AG04450 (cell line): ENCODE results near the gene ADGRD2. TPM values are rescaled to one million over a fixed set of nuclear protein-coding genes. Genes with fewer than 3 reads are reported as not detected.

Experiments
- CTCF ChIA-PET: fragments of 300-600, 350-600 bp; formaldehyde crosslinking; extraction: SDS; loops from one replicate; lab custom pipeline; 2022; ENCODE audit warnings: antibody characterized with exemption, inconsistent platforms; lab: Charles Lee
- POLR2A ChIA-PET: fragments of 350-600 bp; formaldehyde crosslinking; extraction: SDS; loops from one replicate; lab custom pipeline; 2021; ENCODE audit warnings: antibody characterized with exemption, inconsistent platforms; lab: Yijun Ruan, JAX
- DNase-seq: peaks from one replicate; pipeline ENCODE4 v3.0.0-alpha.2; 2011; ENCODE audit warnings: low read depth, low spot score
- H3K27ac ChIP-seq: one replicate; pipeline ENCODE4 v1.5.1; 2012; ENCODE audit warnings: low read depth, low read length, control low read depth
- H3K27me3 ChIP-seq: one replicate; pipeline ENCODE4 v1.6.0; 2012; ENCODE audit warnings: low read length; ENCODE audit not compliant: control insufficient read depth, insufficient read depth
- H3K4me3 ChIP-seq: 2 replicates; pipeline ENCODE4 v1.5.1; 2011; ENCODE audit warnings: mild to moderate bottlenecking, low read depth, low read length, control low read depth
- H3K9me3 ChIP-seq: 2 replicates; pipeline ENCODE4 v1.5.1; 2012; ENCODE audit warnings: low read length; ENCODE audit not compliant: control insufficient read depth, insufficient read depth
- polyA plus RNA-seq: library from polyadenylated mRNA; depleted of rRNA; stranded (reverse); fragments of >200 nt; gene quantifications from 2 replicates; pipeline ENCODE4 v1.2.3, GENCODE V29; 2011
- TF ChIP-seq, protein P1 (sequence below): IDR thresholded peaks from 2 replicates; pipeline ENCODE4 v1.5.1; 2011; ENCODE audit warnings: low read depth, low read length, control low read depth, inconsistent platforms

ADGRD2 gene
- polyA plus RNA-seq, 1 experiment = not detected

DNA sequence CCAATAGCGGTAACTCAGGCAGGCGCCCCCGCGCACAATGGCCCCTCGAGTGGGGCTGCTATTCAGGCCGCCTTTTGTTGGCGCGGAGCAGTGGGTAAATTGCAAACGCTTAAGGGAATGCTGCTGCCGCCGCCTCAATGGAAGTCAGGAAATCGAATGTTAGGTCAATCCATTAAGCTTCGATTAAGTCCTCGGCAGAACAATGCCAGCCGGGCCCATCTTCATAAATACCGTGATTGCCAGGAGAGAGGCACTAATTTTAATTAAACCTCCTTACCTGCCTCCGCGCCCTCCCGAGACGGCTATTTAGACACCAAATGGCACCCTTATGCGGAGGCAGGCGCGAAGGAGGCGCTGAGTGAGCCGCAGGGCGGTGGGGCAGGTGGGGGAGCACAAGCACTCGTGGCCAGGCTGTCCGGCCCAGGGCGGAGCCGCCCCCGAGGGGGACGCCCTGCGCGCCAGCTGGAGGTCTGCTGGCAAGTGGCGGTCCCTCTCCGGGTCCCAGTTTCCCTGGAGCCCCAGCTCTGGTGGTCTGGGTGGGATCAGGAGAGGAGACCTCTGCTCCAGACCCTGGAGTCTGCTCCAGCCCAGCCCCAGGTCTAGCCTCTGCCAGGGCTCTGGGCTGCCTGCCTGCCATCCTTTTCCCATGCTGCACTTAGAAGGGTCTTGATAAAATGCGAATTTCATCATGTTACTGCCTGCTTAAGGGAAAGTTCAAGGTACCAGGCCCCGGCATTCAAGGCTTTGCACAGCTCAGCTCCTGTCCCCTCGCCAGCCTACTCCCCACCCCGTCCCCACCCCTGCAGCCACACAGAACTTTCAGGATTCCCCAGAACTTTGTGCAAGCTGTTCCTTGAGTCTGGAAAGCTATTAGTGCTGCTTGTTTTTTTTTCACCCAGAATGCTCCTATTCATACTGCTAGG lies 37.3 kb downstream of the ADGRD2 start:
- ChIA-PET POLR2A (no interaction called here), CTCF (interaction anchor here (0.9 kb wide), 1 partner anchor 49 kb away, joined by 3 read pairs; no protein-coding TSS in a partner anchor)
- TF ChIP-seq, protein P1, sequence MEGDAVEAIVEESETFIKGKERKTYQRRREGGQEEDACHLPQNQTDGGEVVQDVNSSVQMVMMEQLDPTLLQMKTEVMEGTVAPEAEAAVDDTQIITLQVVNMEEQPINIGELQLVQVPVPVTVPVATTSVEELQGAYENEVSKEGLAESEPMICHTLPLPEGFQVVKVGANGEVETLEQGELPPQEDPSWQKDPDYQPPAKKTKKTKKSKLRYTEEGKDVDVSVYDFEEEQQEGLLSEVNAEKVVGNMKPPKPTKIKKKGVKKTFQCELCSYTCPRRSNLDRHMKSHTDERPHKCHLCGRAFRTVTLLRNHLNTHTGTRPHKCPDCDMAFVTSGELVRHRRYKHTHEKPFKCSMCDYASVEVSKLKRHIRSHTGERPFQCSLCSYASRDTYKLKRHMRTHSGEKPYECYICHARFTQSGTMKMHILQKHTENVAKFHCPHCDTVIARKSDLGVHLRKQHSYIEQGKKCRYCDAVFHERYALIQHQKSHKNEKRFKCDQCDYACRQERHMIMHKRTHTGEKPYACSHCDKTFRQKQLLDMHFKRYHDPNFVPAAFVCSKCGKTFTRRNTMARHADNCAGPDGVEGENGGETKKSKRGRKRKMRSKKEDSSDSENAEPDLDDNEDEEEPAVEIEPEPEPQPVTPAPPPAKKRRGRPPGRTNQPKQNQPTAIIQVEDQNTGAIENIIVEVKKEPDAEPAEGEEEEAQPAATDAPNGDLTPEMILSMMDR = no peak
- no peak overlapping the region for H3K4me3 ChIP-seq
- peaks cover 75% of the 10 kb centered on the region for H3K27me3 ChIP-seq
- no peaks in the 10 kb centered on the region; the same call in 1 of the 2 replicates for H3K9me3 ChIP-seq
- DNase-seq = no peak
- H3K27ac ChIP-seq = no peak overlapping the region

DNA sequence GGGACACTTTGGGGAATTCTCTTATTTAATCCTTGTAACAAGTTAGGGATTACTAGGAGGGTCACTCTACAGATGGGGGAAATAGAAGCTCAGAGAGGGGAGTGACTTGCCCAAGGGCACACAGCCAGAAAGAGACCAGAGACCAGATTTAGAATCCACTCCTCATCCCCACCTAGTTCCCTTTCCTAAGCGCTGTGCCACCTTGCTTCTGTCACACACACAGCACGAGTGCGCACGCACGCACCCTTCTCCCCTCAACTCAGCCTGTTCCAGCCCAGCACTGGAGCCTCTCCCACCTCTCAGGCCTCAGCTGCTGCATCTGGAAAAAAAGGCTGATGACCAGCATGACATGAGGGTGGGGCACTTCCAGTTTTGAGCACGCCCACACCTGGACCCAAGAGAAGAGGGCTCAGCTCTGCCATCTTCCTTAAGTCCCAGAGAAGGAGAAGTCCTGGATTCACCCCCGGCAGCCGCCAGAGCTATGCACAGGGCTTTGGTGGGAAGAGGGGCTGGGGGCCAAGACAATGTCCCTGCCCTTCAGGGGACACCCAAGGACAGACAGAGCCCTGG lies 38.5 kb downstream of the ADGRD2 start:
- Histone ChIP-seq H3K4me3 (no peak overlapping the region), H3K9me3 (no peaks in the 10 kb centered on the region; the same call in 1 of the 2 replicates), H3K27ac (no peak overlapping the region), H3K27me3 (peaks cover 83% of the 10 kb centered on the region)
- CTCF ChIA-PET = no interaction called here
- DNase-seq = no peak
- POLR2A ChIA-PET = no interaction called here
- TF ChIP-seq, protein P1 = no peak

DNA sequence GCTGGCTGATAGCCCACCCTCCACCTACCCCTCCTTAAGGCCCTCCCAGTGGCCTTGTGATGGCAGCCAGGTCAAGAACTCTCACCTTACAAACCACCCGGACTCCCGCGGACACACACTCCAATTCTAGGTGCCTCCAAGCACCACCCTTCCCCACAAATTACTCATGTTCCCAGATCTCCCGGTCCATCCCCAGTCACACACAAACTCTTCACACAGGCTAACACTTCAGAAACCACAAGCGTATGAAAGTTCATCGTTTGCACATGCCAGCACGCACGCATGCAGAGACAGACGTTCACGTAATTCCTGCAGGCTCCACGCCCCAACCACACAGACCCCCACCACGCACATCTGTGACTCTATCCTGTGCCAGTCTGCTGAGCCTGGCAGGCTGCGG lies 39.0 kb downstream of the ADGRD2 start:
- Histone ChIP-seq H3K9me3 (no peaks in the 10 kb centered on the region; the same call in 1 of the 2 replicates), H3K27ac (no peak overlapping the region), H3K4me3 (no peak overlapping the region), H3K27me3 (peaks cover 82% of the 10 kb centered on the region)
- TF ChIP-seq, protein P1 = no peak
- CTCF ChIA-PET = no interaction called here
- DNase-seq = no peak
- POLR2A ChIA-PET = no interaction called here

DNA sequence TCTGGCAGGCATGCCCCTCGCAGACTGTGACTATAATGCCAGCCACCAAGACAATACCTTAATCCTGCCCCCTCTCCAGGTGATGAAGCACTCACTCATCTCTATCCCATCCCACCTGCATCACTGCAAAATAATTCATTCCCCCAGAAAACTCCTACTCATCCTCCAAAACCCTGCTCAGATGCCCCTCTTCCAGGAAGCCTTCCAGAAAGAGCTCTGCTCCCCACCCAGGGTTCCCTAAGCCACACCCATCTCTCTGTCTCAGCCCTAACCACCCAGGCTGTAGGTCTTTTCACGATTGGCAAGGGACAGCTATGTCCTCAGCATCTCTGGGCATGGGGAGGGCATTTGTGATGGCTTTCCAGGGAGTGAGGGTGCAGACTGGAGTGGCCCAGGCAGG lies 39.8 kb downstream of the ADGRD2 start:
- DNase-seq = no peak
- ChIA-PET CTCF (no interaction called here), POLR2A (no interaction called here)
- TF ChIP-seq, protein P1 = no peak
- Histone ChIP-seq H3K9me3 (no peaks in the 10 kb centered on the region; the same call in 1 of the 2 replicates), H3K27me3 (peaks cover 84% of the 10 kb centered on the region), H3K27ac (no peak overlapping the region), H3K4me3 (no peak overlapping the region)
